M059J (cell line): ENCODE data around the gene SF3B1. TPM values are rescaled to one million over a fixed set of nuclear protein-coding genes. Genes with fewer than 3 reads are reported as not detected.
"Not testable (repeated sequence)": the region's sequence is repeated elsewhere in the genome, so short reads cannot be mapped to it uniquely, and the experiment has no call there.

ENCODE experiments used
- DNase-seq: peaks from one replicate; pipeline ENCODE4 v3.0.0-alpha.2; 2012; ENCODE audit warnings: low read depth
- total RNA-seq: library from RNA; depleted of rRNA; stranded (reverse); fragments of >200 nt; shearing (Covaris generic); gene quantifications from 2 replicates; pipeline ENCODE4 v1.2.3, GENCODE V29; 2014; rRNA removed

Gene SF3B1, protein sequence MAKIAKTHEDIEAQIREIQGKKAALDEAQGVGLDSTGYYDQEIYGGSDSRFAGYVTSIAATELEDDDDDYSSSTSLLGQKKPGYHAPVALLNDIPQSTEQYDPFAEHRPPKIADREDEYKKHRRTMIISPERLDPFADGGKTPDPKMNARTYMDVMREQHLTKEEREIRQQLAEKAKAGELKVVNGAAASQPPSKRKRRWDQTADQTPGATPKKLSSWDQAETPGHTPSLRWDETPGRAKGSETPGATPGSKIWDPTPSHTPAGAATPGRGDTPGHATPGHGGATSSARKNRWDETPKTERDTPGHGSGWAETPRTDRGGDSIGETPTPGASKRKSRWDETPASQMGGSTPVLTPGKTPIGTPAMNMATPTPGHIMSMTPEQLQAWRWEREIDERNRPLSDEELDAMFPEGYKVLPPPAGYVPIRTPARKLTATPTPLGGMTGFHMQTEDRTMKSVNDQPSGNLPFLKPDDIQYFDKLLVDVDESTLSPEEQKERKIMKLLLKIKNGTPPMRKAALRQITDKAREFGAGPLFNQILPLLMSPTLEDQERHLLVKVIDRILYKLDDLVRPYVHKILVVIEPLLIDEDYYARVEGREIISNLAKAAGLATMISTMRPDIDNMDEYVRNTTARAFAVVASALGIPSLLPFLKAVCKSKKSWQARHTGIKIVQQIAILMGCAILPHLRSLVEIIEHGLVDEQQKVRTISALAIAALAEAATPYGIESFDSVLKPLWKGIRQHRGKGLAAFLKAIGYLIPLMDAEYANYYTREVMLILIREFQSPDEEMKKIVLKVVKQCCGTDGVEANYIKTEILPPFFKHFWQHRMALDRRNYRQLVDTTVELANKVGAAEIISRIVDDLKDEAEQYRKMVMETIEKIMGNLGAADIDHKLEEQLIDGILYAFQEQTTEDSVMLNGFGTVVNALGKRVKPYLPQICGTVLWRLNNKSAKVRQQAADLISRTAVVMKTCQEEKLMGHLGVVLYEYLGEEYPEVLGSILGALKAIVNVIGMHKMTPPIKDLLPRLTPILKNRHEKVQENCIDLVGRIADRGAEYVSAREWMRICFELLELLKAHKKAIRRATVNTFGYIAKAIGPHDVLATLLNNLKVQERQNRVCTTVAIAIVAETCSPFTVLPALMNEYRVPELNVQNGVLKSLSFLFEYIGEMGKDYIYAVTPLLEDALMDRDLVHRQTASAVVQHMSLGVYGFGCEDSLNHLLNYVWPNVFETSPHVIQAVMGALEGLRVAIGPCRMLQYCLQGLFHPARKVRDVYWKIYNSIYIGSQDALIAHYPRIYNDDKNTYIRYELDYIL
- 183 and 287 TPM in 2 replicates for total RNA-seq

DNA sequence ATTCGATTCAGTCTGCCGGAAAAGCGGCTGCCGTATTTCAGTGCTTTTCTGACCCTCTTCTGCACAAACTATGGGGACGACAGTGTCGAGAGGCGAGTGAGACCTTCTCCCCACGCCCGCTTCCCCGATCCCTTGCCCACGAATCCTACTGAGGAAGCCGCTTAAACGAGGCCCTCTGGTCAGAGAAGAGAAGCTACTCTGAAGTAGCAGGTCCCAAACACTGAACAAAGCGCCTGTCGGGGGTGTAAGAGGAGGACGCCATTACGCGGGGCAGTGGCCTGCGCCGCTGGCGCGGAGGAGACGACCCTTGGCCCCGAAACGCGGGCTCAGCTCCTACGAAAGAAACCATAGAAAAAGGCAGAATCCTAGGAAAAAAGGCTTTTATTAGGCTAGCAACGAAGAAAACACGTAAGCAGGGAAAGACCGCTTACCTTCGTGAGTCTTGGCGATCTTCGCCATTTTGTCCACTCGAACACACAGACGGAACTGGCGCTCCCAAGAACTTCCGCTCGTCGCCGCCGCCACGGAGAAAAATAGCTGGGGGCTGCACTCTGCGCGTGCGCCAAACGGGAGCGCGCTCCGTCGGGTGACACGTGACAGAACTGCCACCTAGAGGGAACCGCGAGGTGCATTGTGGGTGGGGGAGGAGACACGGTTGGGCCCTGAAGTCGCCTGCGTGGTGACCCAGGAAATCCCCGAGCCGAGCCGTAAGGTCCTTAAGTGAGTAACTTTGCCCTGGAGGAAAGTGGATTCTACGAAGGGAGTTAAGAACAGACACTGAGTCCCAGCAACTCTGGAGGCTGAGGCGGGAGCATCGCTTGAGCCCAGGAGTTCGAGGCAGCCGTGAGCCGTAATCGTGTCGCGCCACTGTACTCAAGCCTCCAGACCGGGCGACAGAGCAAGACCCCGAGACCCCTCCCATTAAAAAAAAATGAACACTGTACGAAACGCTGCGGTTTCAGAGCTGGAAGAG lies at the start of gene SF3B1:
TSS of gene SF3B1 (minus strand) at position 488 of the 973 bp plus-strand sequence. CDS start at position 459, 29 bp downstream.
- peak; percentile 97 for DNase-seq

DNA sequence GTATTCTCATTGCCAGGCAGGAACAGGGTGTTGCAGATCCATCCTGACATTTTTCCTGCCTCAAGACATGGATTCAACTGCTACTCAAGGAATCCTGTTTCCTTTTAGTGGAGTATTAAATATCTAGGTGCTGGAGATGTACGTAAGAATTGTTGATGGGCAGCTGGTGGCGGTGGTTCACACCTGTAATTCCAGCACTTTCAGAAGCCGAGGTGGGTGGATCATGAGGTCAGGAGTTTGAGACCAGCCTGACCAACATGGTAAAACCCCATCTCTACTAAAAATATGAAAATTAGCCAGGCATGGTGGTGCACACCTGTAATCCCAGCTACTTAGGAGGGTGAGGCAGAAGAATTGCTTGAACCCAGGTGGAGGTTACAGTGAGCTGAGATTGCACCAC lies 49.4 kb upstream of the SF3B1 start:
- DNase-seq: not testable (repeated sequence)

DNA sequence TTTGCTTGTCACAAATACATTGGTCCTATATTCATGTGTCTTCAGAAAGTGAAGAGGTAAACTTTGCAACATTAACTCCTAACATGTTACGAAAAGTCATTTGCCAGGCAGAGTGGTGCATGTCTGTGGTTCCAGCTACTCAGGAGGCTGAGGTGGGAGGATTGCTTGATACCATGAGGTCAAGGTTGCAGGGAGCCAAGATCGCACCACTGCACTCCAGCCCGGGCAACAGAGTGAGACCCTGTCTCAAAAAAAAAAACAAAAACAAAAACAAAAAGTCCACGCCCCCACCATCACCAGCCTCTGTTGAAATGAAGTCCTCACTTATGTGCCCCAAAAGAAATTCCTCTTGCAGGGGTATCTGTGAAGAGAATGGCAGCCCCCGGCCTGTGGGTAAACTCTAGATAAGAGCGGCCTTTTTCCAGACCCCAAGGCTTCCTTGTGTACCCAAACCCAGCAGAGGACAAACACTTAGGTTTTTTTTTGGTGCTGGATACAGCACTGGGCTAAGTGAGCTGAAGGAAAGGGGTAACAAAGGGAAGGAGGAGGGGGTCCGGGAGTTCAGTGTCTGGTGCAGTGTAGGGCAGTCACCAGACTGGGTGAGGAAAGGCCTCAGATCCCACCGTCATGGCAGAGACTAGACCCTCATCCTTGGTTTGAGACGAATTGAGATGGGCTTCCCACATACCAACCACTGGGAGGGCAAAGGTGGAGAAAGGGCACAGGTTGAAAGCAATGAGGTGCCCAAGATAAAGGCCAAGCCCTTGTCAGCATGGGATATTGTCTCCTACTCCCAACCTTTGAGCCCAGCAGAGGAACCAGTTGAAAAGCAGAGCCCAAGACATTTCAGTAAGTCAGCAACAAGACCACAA lies 45.6 kb upstream of the SF3B1 start:
- no peak for DNase-seq

DNA sequence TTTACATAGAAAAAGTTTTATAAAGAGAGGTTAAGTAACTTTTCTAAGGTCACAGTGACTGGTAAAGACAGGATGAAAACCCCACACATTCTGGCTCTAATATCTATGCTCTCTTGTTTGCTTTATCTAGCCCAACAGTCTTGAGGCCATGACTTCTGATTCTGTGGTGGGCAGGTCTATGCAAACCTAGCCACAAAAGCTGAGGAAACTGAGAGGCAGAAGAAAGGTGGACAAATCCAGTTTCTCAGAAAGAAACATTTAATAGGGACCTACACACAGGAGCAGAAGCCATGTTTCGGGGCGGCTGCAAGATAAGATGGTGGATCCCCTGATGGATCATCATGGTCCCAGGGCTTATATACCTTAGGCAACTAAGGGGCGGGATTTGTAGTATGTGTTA lies 43.0 kb upstream of the SF3B1 start:
- DNase-seq: no peak

DNA sequence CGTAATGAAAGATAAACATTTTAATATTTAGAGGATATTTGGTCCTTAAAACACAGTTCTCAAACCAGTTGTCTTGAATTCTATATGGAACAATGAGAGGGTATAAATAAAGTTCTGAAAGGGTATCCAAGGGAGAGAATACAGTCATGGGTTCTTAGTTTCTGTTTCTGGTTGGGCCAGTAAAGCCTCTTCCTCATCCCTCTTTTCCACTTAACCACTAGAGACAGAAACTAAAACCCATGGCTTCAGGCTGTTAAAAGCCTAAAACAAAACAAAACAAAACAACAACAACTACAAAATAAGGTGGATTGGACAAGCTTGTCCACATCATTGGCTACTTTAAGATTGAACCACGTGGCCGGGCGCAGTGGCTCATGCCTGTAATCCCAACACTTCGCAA lies 37.3 kb upstream of the SF3B1 start:
- no peak for DNase-seq

DNA sequence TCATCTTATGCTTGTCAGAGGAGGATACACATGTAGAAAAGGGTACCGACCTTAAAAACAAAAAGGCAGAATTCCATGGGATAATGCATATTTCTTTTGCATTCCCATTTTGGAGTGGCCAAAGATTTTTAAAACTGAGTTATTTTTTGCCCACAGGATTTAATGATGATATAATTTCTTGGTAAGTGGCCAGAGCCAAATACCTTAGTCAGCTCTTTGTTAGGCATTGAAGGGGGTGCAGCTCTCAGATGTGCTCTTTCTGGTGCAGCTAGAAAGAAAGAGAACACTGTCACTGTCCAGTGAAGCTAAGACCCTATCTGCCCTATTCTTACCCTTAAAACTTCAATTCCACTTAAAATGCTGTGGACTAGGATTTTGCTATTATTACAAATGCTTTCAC lies 29.3 kb upstream of the SF3B1 start:
- peak; percentile 10 for DNase-seq

DNA sequence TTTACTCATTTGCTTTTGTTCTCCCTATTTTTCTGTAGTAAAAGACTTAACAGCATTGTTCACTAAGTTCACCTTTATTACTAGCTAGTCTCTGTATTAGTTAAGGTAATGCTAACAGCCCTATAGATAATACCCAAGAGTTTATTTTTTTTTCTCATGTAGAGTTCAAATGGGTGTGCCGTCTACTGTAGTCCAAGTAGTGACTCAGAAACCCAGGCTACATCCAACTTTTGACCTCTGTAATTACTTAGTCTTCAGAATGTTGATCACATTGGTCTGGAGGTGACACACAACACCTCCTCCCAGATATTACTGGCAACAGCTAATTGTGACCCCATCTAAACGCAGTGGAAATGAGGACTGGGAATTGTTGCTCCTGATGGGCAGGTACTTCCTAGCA lies 26.2 kb upstream of the SF3B1 start:
- DNase-seq: peak; percentile 11

DNA sequence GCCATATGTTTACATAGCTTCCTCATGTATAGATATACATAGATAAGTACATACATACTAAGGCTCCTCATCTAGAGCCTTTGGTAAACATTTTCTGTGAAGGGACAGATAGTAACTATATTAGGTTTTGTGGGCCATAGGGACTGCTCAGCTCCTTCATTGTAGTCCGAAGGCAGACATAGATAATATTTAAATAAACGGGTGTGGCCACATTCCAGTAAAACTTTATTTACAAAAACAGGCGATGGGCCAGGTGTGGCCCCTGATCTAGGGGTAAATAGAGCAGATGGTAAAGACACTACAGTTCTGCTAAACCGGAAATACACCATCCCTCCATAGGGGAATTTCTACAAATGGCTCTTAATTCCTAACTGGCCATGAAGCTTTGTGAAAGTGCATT lies 25.8 kb upstream of the SF3B1 start:
- no peak for DNase-seq

DNA sequence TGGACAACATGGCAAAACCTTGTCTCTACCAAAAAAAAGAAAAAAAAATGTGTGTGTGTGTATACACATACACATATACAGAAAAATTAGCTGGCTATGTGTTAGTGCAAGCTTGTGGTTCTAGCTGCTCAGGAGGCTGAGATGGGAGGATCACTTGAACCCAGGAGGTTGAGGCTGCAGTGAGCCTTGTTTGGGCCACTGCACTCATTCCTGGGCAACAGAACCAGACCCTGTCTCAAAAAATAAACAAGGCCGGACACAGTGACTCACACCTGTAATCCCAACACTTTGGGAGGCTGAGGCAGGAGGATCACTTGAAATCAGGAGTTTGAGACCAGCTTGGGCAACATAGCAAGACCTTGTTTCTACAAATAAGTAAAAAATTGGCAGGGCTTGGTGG lies 20.6 kb upstream of the SF3B1 start:
- no peak for DNase-seq

DNA sequence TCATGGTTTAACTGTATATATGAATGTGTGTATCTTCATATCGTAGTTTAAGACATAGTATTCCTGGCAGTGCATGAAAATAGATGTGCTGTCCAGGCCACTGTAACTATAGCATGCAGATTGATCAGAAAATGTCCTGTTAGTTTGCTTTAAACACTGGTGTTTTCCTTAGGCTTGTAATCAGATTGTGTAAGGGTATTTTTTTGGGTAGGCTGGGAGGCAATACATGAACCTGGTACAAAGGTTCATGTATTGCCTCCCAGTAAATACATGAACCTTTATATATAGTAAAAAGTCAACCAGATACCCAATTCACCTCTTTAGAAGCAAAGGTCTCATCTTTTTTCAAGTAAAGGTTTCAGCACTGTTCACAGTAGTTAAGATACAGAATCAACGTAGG lies 20.1 kb upstream of the SF3B1 start:
- DNase-seq: no peak

DNA sequence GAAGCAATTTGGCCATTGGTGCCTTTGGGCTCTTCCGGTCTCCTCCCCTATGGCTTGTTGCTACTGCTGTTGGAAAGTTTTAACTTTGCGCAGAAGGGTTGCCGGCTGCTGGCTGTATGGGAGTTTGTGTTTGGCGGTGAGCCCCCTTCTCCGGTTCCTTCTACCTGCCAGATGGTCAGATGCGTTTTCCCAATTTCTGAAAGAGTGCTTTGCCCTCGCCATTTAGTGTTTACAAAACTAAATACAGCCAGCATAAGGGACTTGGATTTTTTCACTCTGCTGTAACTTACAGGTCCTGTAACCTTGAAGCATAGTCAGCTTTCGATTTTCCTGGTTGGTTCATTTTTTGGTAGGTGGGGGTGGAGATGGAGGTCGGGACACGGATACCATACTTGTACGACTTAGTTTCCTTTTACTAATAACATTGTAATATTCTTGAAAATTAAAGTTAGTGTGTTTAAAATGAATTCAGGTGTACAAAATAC lies 19.1 kb upstream of the SF3B1 start:
- no peak for DNase-seq

DNA sequence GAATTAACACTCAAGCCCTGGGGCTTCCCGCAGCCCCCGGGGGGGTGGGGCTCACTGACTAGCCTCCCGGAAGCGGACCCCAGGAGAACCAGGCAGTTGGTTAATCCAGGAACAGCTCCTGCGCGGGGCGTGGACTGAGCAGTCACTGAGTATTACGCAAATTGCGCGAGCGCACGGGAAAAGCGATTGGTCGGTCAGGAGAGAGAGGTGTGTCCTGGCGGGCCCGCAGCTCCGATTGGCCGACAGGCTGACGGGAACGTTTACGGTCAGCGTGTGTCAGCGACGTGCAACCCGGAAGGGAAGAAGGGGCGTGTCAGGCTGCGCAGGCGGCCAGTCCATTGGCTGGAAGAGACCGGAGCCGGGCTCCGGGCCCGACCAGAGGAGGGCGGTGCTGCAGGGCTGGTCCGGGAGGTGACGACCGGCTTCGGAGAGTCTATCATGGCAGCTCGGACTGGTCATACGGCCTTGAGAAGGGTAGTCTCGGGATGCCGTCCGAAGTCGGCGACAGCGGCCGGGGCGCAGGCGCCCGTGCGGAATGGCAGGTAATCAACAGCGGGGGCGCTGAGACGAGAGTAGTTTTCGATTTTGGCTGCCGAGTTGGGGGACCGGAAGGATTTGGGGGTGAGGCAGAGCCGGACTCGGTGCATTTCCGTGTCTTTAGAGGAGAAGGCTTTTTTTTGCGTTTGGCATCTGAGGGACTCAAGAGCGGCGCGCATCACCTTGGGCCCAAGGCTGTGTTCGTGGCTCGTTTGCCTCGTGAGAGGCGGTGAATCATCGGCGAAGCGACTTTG lies 18.5 kb upstream of the SF3B1 start, which contains the start of gene COQ10B:
TSS of gene COQ10B (plus strand) at position 430 of the 791 bp plus-strand sequence. CDS start at position 439, 9 bp downstream.
- peak; percentile 98 for DNase-seq

DNA sequence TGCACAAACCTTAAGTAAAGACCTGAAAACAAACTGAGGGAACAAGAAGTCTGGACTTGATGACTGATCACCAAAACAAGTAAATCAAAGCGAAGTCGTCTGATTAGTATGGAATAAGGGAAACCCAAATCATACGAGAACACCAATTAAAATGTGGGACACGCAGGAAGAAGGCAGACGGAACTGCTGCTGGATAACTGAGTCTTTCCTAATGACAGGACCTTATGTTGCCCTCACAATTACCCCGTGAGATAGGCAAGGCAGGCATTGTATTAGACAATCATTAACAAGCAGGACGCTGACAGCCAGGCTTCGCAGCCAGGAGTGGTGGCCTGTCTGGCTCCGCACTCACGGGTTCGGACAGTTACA lies 17.9 kb upstream of the SF3B1 start:
- no peak for DNase-seq

DNA sequence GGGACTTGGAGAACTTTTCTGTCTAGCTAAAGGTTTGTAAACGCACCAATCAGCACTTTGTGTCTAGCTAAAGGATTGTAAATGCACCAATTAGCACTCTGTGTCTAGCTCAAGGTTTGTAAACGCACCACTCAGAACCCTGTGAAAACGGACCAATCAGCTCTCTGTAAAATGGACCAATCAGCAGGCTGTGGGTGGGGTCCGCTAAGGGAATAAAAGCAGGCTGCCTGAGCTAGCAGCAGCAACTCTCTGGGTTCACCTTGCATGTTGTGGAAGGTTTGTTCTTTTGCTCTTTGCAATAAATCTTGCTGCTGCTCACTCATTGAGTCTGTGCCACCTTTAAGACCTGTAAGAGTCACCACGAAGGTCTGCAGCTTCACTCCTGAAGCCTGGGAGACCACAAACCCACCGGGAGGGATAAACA lies 16.1 kb upstream of the SF3B1 start:
- not testable (repeated sequence) for DNase-seq

DNA sequence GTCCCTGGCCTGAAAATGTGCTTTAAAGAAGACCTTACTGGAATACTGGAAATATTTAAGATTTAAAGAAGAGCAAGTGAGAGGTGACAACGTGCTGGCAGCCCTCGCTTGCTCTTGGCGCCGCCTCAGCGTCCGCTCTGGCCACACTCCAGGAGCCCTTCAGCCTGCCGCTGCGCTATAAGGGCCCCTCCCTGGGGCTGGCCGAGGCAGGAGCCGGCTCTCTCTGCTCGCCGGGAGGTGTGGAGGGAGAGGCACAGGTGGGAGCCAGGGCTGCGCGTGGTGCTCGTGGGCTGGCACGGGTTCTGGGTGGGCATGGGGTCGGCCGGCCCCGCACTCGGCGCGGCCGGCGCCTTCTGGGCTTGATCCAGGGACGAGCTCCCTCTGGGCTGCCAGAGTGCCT lies 15.6 kb upstream of the SF3B1 start:
- DNase-seq: no peak

DNA sequence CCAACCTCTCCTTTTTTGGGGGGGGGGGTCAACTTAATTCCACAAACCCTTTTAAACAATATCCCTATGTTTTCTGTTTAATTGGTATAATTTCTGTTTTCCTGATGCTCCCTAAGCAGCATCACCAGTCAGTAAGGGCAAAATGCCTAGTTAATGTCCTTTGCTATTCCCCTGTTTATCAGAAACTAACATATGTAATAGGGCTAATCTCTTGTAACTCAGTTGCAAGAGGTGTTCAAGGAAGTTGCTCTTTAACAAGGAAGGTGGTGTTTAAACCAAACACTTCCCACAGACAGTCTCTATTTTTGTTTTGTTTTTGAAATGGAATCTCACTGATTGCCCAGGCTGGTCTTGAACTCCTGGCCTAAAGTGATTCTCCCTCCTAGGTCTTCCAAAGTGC lies 12.0 kb upstream of the SF3B1 start:
- DNase-seq: no peak

DNA sequence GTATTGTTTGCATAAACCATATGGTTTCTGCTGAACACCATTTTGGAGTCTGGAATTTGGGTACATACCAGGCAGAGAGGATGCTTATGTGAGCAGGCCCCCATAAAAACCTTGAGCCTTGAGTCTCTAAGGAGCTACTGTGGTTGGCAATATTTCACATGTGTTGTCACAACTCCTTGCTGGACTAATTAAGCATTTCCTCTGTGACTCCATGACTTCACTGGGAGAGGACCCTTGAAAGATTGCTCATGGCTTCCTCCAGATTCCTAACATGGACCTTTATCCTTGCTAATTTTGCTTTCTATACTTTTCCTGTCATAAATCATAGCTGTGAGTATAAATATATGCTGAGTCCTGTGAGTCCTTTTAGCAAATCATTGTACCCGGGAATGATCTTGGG lies 10.9 kb upstream of the SF3B1 start:
- peak; percentile 9 for DNase-seq

DNA sequence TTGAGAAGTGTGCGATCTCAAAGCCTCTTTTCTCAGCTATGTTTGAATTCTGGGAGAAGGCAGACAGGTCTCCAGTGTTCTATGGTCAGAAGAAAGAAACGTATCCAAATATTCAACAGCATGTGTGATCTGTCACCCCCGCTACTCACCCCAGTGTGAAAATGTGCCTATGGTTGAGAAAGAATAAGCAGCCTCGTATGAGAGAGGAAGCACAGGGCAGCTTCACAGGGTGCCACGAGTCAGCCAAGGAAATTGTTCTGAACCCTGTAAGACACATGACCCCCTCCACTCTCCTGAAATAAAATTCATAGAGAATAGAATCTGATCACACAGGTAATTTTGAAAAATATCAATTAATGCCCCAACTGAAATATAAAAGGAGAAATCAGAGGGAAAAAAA lies 8.0 kb upstream of the SF3B1 start:
- no peak for DNase-seq

DNA sequence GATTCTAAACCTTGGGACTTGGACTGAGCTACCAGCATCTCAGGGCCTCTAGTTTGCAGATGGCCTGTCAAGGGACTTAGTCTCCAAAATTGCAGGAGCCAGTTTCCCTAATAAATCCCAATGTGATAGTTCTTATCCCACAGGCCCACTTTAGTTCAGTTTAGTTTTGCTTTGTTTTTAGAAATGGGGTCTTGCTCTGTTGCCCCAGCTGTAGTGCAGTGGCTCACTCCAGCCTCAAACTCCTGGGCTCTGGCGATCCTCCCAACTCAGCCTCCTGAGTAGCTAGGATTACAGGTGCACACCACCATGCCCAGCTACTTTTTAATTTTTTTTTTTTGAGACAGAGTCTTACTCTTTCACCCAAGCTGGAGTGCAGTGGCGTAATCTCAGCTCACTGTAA lies 2.6 kb upstream of the SF3B1 start:
- DNase-seq: no peak
